ENCODE results near the gene AMER1.
"Not testable (repeated sequence)": the region's sequence is repeated elsewhere in the genome, so short reads cannot be mapped to it uniquely, and the experiment has no call there.

AMER1 gene

GRCh38 chrX:64205441-64205734 lies at the start of gene AMER1:
AMER1 (minus strand) TSS chrX:64205708; CDS start chrX:64193286, 12,422 bp downstream.
- no peak for DNase-seq (ENCODE audit: low spot score)
- CTCF ChIA-PET: no interaction called here
- POLR2A ChIA-PET (ENCODE audit: low non-redundant PET): interaction anchor here (0.5 kb wide), 1 partner anchor 65 kb away, joined by 3 read pairs; no protein-coding TSS in a partner anchor
- no peak for TF ChIP-seq CTCF (conservative IDR thresholded peaks at IDR 0.05; ENCODE audit: low read depth)
- H3K27ac ChIP-seq: peak within 1 kb of the TSS; percentile 91

GRCh38 chrX:64230123-64230970 lies 24.8 kb upstream of the AMER1 start, which contains the start of gene ASB12:
ASB12 (minus strand) TSS chrX:64230607; CDS start chrX:64225650, 4,957 bp downstream.
- H3K27ac ChIP-seq: no peak within 1 kb of the TSS
- TF ChIP-seq CTCF (conservative IDR thresholded peaks at IDR 0.05; ENCODE audit: low read depth): no peak
- DNase-seq (ENCODE audit: low spot score): no peak
- ChIA-PET POLR2A (ENCODE audit: low non-redundant PET) (no interaction called here), CTCF (no interaction called here)

GRCh38 chrX:64229154-64229553 lies 23.6 kb upstream of the AMER1 start:
- ChIA-PET POLR2A (ENCODE audit: low non-redundant PET) (no interaction called here), CTCF (no interaction called here)
- H3K27ac ChIP-seq: no peak overlapping the region
- no peak for DNase-seq (ENCODE audit: low spot score)
- no peak for TF ChIP-seq CTCF (conservative IDR thresholded peaks at IDR 0.05; ENCODE audit: low read depth)

- CTCF ChIA-PET: no interaction called here
- POLR2A ChIA-PET (ENCODE audit: low non-redundant PET): no interaction called here
- TF ChIP-seq CTCF (conservative IDR thresholded peaks at IDR 0.05; ENCODE audit: low read depth): no peak
These were observed 12.5 kb upstream of the AMER1 start for GRCh38 chrX:64218023-64218422.

GRCh38 chrX:64213989-64214388 lies 8.5 kb upstream of the AMER1 start:
- POLR2A ChIA-PET (ENCODE audit: low non-redundant PET); H3K27ac ChIP-seq; DNase-seq (ENCODE audit: low spot score); CTCF ChIA-PET: not testable (repeated sequence)

More at GRCh38 chrX:64218023-64218422, 12.5 kb upstream of the AMER1 start:
- DNase-seq (ENCODE audit: low spot score): no peak
- no peak overlapping the region for H3K27ac ChIP-seq

- DNase-seq (ENCODE audit: low spot score): no peak
- POLR2A ChIA-PET (ENCODE audit: low non-redundant PET): no interaction called here
- CTCF ChIA-PET: interaction anchor here (0.6 kb wide), 1 partner anchor 276 kb away, joined by 3 read pairs; no protein-coding TSS in a partner anchor
- TF ChIP-seq CTCF (conservative IDR thresholded peaks at IDR 0.05; ENCODE audit: low read depth): no peak
- H3K27ac ChIP-seq: peak overlapping the region; percentile 91
These were observed 1.2 kb upstream of the AMER1 start for GRCh38 chrX:64206556-64207162.

Data from RWPE1 (cell line).